Vagina (tissue), 2 donors: Measurements from ENCODE around the gene MSMB.

ENCODE experiments used
- CTCF ChIP-seq, 3 experiments: fragments of 450-650 bp in 2 of 3; fragments of 200-600 bp in 1 of 3; sonication (generic) in 1 of 3; IDR thresholded peaks; one replicate each; pipeline ENCODE4 v1.5.1; 2017 to 2019; ENCODE audit warnings: antibody characterized with exemption in 3 of 3, mild to moderate bottlenecking in 2 of 3, moderate library complexity in 2 of 3
- POLR2A ChIP-seq, 2 donors: fragments of 450-650 bp; IDR thresholded peaks; one replicate each; pipeline ENCODE4 v1.6.1; 2017; ENCODE audit warnings: antibody characterized with exemption in 2 of 2, mild to moderate bottlenecking in 2 of 2, moderate library complexity in 2 of 2

- TF ChIP-seq CTCF (IDR thresholded peaks at IDR 0.05) (no peak), POLR2A (IDR thresholded peaks at IDR 0.05) (no peak)
These were observed 29.8 kb upstream of the MSMB start for GRCh38 chr10:46075869-46076268.
